Measurements from ENCODE around the gene PIGM. TPM values are rescaled to one million over a fixed set of nuclear protein-coding genes. Genes with fewer than 3 reads are reported as not detected.

Gene PIGM
- polyA plus RNA-seq, 2 of the 4 experiments (the other 2 are of a cell fraction) = 5.0 to 7.2 TPM

GRCh38 chr1:160056648-160057169 is 24.9 kb upstream of the PIGM start:
- WGBS (ENCODE audit: missing lambda C conversion rate) = 35% methylated on average over 1 of the region's 1 CpG
- TF ChIP-seq E2F6 (IDR thresholded peaks at IDR 0.05; ENCODE audit: borderline replicate concordance, low read depth) (no peak), FOXS1 (CRISPR knock-in tag; IDR thresholded peaks at IDR 0.05) (no peak), ATOH8 (CRISPR knock-in tag; IDR thresholded peaks at IDR 0.05; ENCODE audit: low read depth) (no peak)
- FAIRE-seq = no peak
- ChIA-PET POLR2A (no interaction called here), CTCF (interaction anchor here (0.6 to 30.0 kb wide), 4 partner anchors 9 to 51 kb away, joined by 4 to 409 read pairs (median 20); partner anchors contain the start of gene KCNJ9)
- Histone ChIP-seq H3K4me3 (no peak overlapping the region), H3K9me3 (no peaks in the 10 kb centered on the region), H3K4me1 (peaks cover 6% of the 10 kb centered on the region; the same call in 2 of the 3 replicates), H3K27ac (no peak overlapping the region), H3K4me2 (no peak overlapping the region)
- no peak for ATAC-seq
- DNase-seq (ENCODE audit: low read depth in 1 of 2, low spot score in 1 of 2) = no peak

- ChIA-PET CTCF (interaction anchor here (0.9 to 30.0 kb wide), 6 partner anchors 9 to 140 kb away, joined by 3 to 409 read pairs (median 4); partner anchors contain the start of gene KCNJ9), POLR2A (no interaction called here)
- no peaks in the 10 kb centered on the region for H3K9me3 ChIP-seq
- no peaks in the 10 kb centered on the region for H3K4me1 ChIP-seq
- no peak overlapping the region for H3K4me2 ChIP-seq
- no peak for ATAC-seq
- 16% methylated on average over 7 of the region's 7 CpGs for WGBS (ENCODE audit: missing lambda C conversion rate)
- no peak overlapping the region for H3K4me3 ChIP-seq
- no peak for FAIRE-seq
- H3K27ac ChIP-seq = no peak overlapping the region
- TF ChIP-seq TP53 (CRISPR knock-in tag; IDR thresholded peaks at IDR 0.05) (no peak), ESRRA (IDR thresholded peaks at IDR 0.05; ENCODE audit: borderline replicate concordance, low read length) (no peak), MYC (IDR thresholded peaks at IDR 0.05; ENCODE audit: borderline replicate concordance, low read length) (no peak), FOSB (CRISPR knock-in tag; IDR thresholded peaks at IDR 0.05) (no peak), RARB (CRISPR knock-in tag; IDR thresholded peaks at IDR 0.05) (no peak), ELK1 (IDR thresholded peaks at IDR 0.05; ENCODE audit: low read depth, low read length) (no peak)
- no peak for DNase-seq (ENCODE audit: low read depth in 1 of 2, low spot score in 1 of 2)
These were observed 22.0 kb upstream of the PIGM start for GRCh38 chr1:160053548-160054365.

- CTCF ChIA-PET = interaction anchor here (0.9 to 30.0 kb wide), 5 partner anchors 11 to 117 kb away, joined by 3 to 409 read pairs (median 3); partner anchors contain the start of gene KCNJ9
- TF ChIP-seq GATA3 (IDR thresholded peaks at IDR 0.05; ENCODE audit: borderline replicate concordance) (no peak), ELK1 (IDR thresholded peaks at IDR 0.05; ENCODE audit: low read depth, low read length) (no peak), RCOR1 (IDR thresholded peaks at IDR 0.05; ENCODE audit: low read depth, low read length) (no peak), JUNB (IDR thresholded peaks at IDR 0.05) (no peak), HOXB5 (CRISPR knock-in tag; IDR thresholded peaks at IDR 0.05) (no peak), SMC3 (IDR thresholded peaks at IDR 0.05) (no peak), CBX8 (IDR thresholded peaks at IDR 0.05) (no peak), TFCP2L1 (CRISPR knock-in tag; IDR thresholded peaks at IDR 0.05) (no peak), MAZ (IDR thresholded peaks at IDR 0.05; ENCODE audit: borderline replicate concordance, low read depth, low read length) (no peak)
- H3K4me1 ChIP-seq = no peaks in the 10 kb centered on the region
- FAIRE-seq (no peak), DNase-seq (ENCODE audit: low read depth in 1 of 2, low spot score in 1 of 2) (no peak), ATAC-seq (no peak)
- no peak overlapping the region for H3K27ac ChIP-seq
- WGBS (ENCODE audit: missing lambda C conversion rate) = 32% methylated on average over 6 of the region's 6 CpGs
- no peaks in the 10 kb centered on the region for H3K9me3 ChIP-seq
- H3K4me3 ChIP-seq = no peak overlapping the region
- H3K4me2 ChIP-seq = no peak overlapping the region
- POLR2A ChIA-PET = no interaction called here
These were observed 21.1 kb upstream of the PIGM start for GRCh38 chr1:160052936-160053335.

All from A549 (cell line).